ENCODE results near the gene CIPC. TPM values are rescaled to one million over a fixed set of nuclear protein-coding genes. Genes with fewer than 3 reads are reported as not detected.
A peak's percentile ranks its signal among the peaks of the same experiment; 100 is the strongest.

Gene CIPC
- total RNA-seq, 1 donor from 2014 or later: 9.7 TPM

- no peaks in the 10 kb centered on the region for H3K27me3 ChIP-seq (ENCODE audit: control insufficient read depth, insufficient read depth, low read length)
- DNase-seq (ENCODE audit: low read depth): peak; percentile 40
- peak; percentile 91 for TF ChIP-seq CTCF (IDR thresholded peaks at IDR 0.05; ENCODE audit: insufficient read depth, low read length, severe bottlenecking)
- H3K36me3 ChIP-seq (ENCODE audit: control insufficient read depth, insufficient read depth, low read length): no peaks in the 10 kb centered on the region
- no peak overlapping the region for H3K4me3 ChIP-seq (ENCODE audit: low read depth, low read length)
- FAIRE-seq: no peak
These were observed 30.2 kb upstream of the CIPC start for GRCh38 chr14:77067632-77068516.

- no peak for TF ChIP-seq CTCF (IDR thresholded peaks at IDR 0.05; ENCODE audit: insufficient read depth, low read length, severe bottlenecking)
- FAIRE-seq (no peak), DNase-seq (ENCODE audit: low read depth) (no peak)
These were observed 29.4 kb upstream of the CIPC start for GRCh38 chr14:77068517-77069200.

GRCh38 chr14:77069551-77069950 is 28.5 kb upstream of the CIPC start:
- no peak for DNase-seq (ENCODE audit: low read depth)
- no peak for TF ChIP-seq CTCF (IDR thresholded peaks at IDR 0.05; ENCODE audit: insufficient read depth, low read length, severe bottlenecking)
- FAIRE-seq: no peak
- Histone ChIP-seq H3K27me3 (ENCODE audit: control insufficient read depth, insufficient read depth, low read length) (no peaks in the 10 kb centered on the region), H3K36me3 (ENCODE audit: control insufficient read depth, insufficient read depth, low read length) (no peaks in the 10 kb centered on the region), H3K4me3 (ENCODE audit: low read depth, low read length) (no peak overlapping the region)

More at GRCh38 chr14:77068517-77069200, 29.4 kb upstream of the CIPC start:
- H3K36me3 ChIP-seq (ENCODE audit: control insufficient read depth, insufficient read depth, low read length): no peaks in the 10 kb centered on the region
- no peak overlapping the region for H3K4me3 ChIP-seq (ENCODE audit: low read depth, low read length)
- no peaks in the 10 kb centered on the region for H3K27me3 ChIP-seq (ENCODE audit: control insufficient read depth, insufficient read depth, low read length)

GRCh38 chr14:77071938-77072388 is 26.1 kb upstream of the CIPC start:
- TF ChIP-seq CTCF (IDR thresholded peaks at IDR 0.05; ENCODE audit: insufficient read depth, low read length, severe bottlenecking): no peak
- FAIRE-seq (peak; percentile 97), DNase-seq (ENCODE audit: low read depth) (peak; percentile 94)
- no peak overlapping the region for H3K4me3 ChIP-seq (ENCODE audit: low read depth, low read length)
- no peaks in the 10 kb centered on the region for H3K27me3 ChIP-seq (ENCODE audit: control insufficient read depth, insufficient read depth, low read length)
- H3K36me3 ChIP-seq (ENCODE audit: control insufficient read depth, insufficient read depth, low read length): no peaks in the 10 kb centered on the region

- Histone ChIP-seq H3K4me3 (ENCODE audit: low read depth, low read length) (no peak overlapping the region), H3K36me3 (ENCODE audit: control insufficient read depth, insufficient read depth, low read length) (no peaks in the 10 kb centered on the region), H3K27me3 (ENCODE audit: control insufficient read depth, insufficient read depth, low read length) (no peaks in the 10 kb centered on the region)
- FAIRE-seq: no peak
- no peak for TF ChIP-seq CTCF (IDR thresholded peaks at IDR 0.05; ENCODE audit: insufficient read depth, low read length, severe bottlenecking)
- no peak for DNase-seq (ENCODE audit: low read depth)
These were observed 23.1 kb upstream of the CIPC start for GRCh38 chr14:77074969-77075368.

All from bronchial epithelial cell (primary cell).